Neural cell (in vitro differentiated cells): ENCODE measurements around the gene BLM.

Source experiments
- CTCF ChIP-seq: fragments of 450-650 bp; IDR thresholded peaks from 2 replicates; pipeline ENCODE4 v1.5.1; 2014; ENCODE audit warnings: antibody characterized with exemption, mild to moderate bottlenecking, moderate library complexity; ENCODE audit not compliant: poor library complexity, severe bottlenecking
- EP300 ChIP-seq: fragments of 450-650 bp; conservative IDR thresholded peaks from 2 replicates; pipeline ENCODE4 v1.6.1; 2014; ENCODE audit warnings: antibody characterized with exemption, mild to moderate bottlenecking, moderate library complexity; ENCODE audit not compliant: poor library complexity, severe bottlenecking
- EZH2 ChIP-seq: fragments of 200-600, 300-800 bp; shearing (Covaris generic), sonication (generic); IDR thresholded peaks from 2 replicates; pipeline ENCODE4 v1.6.1; 2014; ENCODE audit warnings: antibody characterized with exemption, low read length, borderline replicate concordance, mild to moderate bottlenecking; ENCODE audit not compliant: insufficient read depth, poor library complexity, severe bottlenecking
- POLR2AphosphoS5 ChIP-seq: IDR thresholded peaks from 2 replicates; pipeline ENCODE4 v1.6.1; 2012
- RAD21 ChIP-seq: fragments of 450-650 bp; conservative IDR thresholded peaks from 2 replicates; pipeline ENCODE4 v1.6.1; 2014; ENCODE audit warnings: antibody characterized with exemption, mild to moderate bottlenecking, moderate library complexity
- TAF1 ChIP-seq: IDR thresholded peaks from 2 replicates; pipeline ENCODE4 v1.6.1; 2012; ENCODE audit warnings: low read depth
- TF ChIP-seq, protein P1 (sequence below): IDR thresholded peaks from 2 replicates; pipeline ENCODE4 v1.6.1; 2012; ENCODE audit warnings: borderline replicate concordance

DNA sequence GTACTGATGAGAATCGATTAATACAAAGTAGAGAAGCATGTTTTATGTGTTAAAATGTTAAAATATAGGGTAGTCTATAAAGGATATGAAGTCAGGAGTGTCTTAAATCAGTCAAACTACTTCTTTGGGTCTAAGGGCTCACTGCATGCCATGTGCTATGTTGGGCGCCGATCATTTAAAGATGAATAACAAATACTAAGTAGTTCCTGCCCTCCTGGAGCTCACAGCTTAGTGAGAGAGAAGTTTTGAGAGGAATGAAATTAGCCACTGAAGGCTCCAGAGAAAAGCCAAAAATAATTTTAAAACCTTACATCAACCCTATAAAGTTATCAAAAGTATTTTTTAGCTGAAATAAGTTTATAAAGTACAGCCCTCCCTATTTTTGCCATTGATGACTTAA lies 44.5 kb downstream of the BLM start:
- TF ChIP-seq POLR2AphosphoS5 (no peak), EZH2 (no peak), CTCF (no peak), RAD21 (no peak), EP300 (no peak), TAF1 (no peak)
- TF ChIP-seq, protein P1, sequence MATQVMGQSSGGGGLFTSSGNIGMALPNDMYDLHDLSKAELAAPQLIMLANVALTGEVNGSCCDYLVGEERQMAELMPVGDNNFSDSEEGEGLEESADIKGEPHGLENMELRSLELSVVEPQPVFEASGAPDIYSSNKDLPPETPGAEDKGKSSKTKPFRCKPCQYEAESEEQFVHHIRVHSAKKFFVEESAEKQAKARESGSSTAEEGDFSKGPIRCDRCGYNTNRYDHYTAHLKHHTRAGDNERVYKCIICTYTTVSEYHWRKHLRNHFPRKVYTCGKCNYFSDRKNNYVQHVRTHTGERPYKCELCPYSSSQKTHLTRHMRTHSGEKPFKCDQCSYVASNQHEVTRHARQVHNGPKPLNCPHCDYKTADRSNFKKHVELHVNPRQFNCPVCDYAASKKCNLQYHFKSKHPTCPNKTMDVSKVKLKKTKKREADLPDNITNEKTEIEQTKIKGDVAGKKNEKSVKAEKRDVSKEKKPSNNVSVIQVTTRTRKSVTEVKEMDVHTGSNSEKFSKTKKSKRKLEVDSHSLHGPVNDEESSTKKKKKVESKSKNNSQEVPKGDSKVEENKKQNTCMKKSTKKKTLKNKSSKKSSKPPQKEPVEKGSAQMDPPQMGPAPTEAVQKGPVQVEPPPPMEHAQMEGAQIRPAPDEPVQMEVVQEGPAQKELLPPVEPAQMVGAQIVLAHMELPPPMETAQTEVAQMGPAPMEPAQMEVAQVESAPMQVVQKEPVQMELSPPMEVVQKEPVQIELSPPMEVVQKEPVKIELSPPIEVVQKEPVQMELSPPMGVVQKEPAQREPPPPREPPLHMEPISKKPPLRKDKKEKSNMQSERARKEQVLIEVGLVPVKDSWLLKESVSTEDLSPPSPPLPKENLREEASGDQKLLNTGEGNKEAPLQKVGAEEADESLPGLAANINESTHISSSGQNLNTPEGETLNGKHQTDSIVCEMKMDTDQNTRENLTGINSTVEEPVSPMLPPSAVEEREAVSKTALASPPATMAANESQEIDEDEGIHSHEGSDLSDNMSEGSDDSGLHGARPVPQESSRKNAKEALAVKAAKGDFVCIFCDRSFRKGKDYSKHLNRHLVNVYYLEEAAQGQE = no peak
